Esophagus muscularis mucosa (tissue), 3 donors: ENCODE measurements around the gene WSB2.

Source experiments
- POLR2A ChIP-seq: fragments of 450-650 bp; IDR thresholded peaks from one replicate; pipeline ENCODE4 v1.6.1; 2017; ENCODE audit warnings: antibody characterized with exemption, moderate library complexity, mild to moderate bottlenecking, low read depth
- TF ChIP-seq, protein P1 (sequence below), 3 experiments: fragments of 200-600 bp in 2 of 3; fragments of 450-650 bp in 1 of 3; sonication (generic) in 2 of 3; IDR thresholded peaks; one replicate each; pipeline ENCODE4 v1.5.1; 2017 to 2019; ENCODE audit warnings: antibody characterized with exemption in 3 of 3, mild to moderate bottlenecking in 2 of 3, moderate library complexity in 1 of 3

DNA sequence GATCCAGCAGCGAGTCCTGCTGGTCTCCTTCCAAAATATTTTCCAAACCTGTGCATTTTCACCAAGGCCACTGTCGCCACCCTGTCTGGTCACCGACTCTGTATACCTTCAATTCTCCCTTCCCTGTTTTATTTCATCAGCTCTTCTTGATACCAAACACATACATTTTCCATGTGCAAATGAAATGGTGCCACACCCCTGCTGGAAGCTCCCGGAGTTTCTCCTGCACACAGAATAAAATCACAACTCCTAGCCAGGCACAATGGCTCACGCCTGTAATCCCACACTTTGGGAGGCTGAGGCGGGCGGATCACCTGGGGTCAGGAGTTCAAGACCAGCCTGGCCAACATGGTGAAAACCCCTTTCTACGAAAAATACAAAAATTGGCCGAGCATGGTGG, 28.8 kb upstream of the WSB2 start:
- TF ChIP-seq, protein P1, sequence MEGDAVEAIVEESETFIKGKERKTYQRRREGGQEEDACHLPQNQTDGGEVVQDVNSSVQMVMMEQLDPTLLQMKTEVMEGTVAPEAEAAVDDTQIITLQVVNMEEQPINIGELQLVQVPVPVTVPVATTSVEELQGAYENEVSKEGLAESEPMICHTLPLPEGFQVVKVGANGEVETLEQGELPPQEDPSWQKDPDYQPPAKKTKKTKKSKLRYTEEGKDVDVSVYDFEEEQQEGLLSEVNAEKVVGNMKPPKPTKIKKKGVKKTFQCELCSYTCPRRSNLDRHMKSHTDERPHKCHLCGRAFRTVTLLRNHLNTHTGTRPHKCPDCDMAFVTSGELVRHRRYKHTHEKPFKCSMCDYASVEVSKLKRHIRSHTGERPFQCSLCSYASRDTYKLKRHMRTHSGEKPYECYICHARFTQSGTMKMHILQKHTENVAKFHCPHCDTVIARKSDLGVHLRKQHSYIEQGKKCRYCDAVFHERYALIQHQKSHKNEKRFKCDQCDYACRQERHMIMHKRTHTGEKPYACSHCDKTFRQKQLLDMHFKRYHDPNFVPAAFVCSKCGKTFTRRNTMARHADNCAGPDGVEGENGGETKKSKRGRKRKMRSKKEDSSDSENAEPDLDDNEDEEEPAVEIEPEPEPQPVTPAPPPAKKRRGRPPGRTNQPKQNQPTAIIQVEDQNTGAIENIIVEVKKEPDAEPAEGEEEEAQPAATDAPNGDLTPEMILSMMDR (IDR thresholded peaks at IDR 0.05), result no peak
- TF ChIP-seq POLR2A, result no peak
